ENCODE data around the gene STK32C. TPM values are rescaled to one million over a fixed set of nuclear protein-coding genes. Genes with fewer than 3 reads are reported as not detected.
"Not testable (repeated sequence)": the region's sequence is repeated elsewhere in the genome, so short reads cannot be mapped to it uniquely, and the experiment has no call there.

The STK32C gene
- total RNA-seq, 1 experiment from 2014 or later: 16.5 TPM

DNA sequence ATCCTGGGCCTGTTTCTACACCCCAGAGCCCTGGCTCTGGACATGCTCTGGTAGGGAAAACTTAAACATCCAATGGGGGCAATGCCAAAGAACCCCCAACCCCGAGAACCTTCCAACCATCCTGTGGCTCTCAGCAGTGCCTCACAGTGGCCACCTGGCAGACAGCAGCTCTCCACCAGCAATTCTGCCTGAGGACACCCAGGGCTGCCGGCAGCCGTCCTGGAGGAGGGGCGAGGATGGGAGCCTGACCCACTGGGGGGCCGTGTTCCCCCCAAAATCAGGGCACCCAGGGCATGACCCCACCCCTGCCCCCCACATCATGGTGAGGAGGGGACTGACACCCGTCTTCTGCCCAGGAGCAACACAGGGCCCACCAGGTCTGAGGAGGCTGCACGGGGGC is 88.3 kb downstream of the STK32C start:
- H3K36me3 ChIP-seq (ENCODE audit: insufficient read depth, low read length, poor library complexity, severe bottlenecking): no peaks in the 10 kb centered on the region
- no peaks in the 10 kb centered on the region for H3K27me3 ChIP-seq (replicated peaks; ENCODE audit: insufficient read depth, low read depth, low read length, poor library complexity)
- no peak overlapping the region for H3K4me3 ChIP-seq (ENCODE audit: low read depth, low read length, poor library complexity, severe bottlenecking)
- TF ChIP-seq, protein P1, sequence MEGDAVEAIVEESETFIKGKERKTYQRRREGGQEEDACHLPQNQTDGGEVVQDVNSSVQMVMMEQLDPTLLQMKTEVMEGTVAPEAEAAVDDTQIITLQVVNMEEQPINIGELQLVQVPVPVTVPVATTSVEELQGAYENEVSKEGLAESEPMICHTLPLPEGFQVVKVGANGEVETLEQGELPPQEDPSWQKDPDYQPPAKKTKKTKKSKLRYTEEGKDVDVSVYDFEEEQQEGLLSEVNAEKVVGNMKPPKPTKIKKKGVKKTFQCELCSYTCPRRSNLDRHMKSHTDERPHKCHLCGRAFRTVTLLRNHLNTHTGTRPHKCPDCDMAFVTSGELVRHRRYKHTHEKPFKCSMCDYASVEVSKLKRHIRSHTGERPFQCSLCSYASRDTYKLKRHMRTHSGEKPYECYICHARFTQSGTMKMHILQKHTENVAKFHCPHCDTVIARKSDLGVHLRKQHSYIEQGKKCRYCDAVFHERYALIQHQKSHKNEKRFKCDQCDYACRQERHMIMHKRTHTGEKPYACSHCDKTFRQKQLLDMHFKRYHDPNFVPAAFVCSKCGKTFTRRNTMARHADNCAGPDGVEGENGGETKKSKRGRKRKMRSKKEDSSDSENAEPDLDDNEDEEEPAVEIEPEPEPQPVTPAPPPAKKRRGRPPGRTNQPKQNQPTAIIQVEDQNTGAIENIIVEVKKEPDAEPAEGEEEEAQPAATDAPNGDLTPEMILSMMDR (conservative IDR thresholded peaks at IDR 0.05; ENCODE audit: low read depth, low read length): peak; percentile 35; the same call in 1 of the 2 replicates
- no peak for TF ChIP-seq EZH2 (IDR thresholded peaks at IDR 0.05; ENCODE audit: borderline replicate concordance, low read depth, low read length, poor library complexity, severe bottlenecking)
- no TSS peak for BruUV-seq (replicated peaks)
- H3K27ac ChIP-seq (ENCODE audit: low read depth, low read length, poor library complexity, severe bottlenecking): no peak overlapping the region
- intact Hi-C loops (cut with micrococcal nuclease; ENCODE audit: unreplicated experiment): no loop called here
- ChIA-PET POLR2A (ENCODE audit: low non-redundant PET) (no interaction called here), CTCF (no interaction called here)
- no peak for DNase-seq (ENCODE audit: low spot score)
- H3K9me3 ChIP-seq (ENCODE audit: low read depth, low read length, poor library complexity, severe bottlenecking): no peaks in the 10 kb centered on the region
- no peaks in the 10 kb centered on the region for H3K4me1 ChIP-seq (ENCODE audit: insufficient read depth, low read length, poor library complexity, severe bottlenecking)

DNA sequence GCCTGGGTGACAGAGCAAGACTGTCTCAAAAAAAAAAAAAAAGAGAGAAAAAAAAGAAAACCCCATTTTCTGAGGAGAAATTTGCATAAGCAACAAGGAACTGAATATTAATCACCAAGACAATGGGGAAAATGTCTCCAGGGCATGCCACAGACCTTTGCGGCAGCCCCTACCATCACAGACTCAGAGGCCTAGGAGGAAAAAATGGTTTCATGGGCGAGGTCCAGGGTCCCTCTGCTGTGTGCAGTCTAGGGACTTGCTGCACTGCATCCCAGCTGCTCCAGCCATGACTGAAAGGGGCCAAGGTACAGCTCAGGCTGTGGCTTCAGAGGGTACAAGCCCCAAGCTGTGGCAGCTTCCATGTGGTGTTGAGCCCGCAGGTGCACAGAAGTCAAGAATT is 91.3 kb downstream of the STK32C start:
- H3K4me1 ChIP-seq (ENCODE audit: insufficient read depth, low read length, poor library complexity, severe bottlenecking); H3K27ac ChIP-seq (ENCODE audit: low read depth, low read length, poor library complexity, severe bottlenecking); BruUV-seq (replicated peaks); H3K27me3 ChIP-seq (replicated peaks; ENCODE audit: insufficient read depth, low read depth, low read length, poor library complexity); POLR2A ChIA-PET (ENCODE audit: low non-redundant PET); DNase-seq (ENCODE audit: low spot score); CTCF ChIA-PET; intact Hi-C loops (cut with micrococcal nuclease; ENCODE audit: unreplicated experiment); H3K9me3 ChIP-seq (ENCODE audit: low read depth, low read length, poor library complexity, severe bottlenecking); H3K36me3 ChIP-seq (ENCODE audit: insufficient read depth, low read length, poor library complexity, severe bottlenecking); H3K4me3 ChIP-seq (ENCODE audit: low read depth, low read length, poor library complexity, severe bottlenecking): not testable (repeated sequence)

DNA sequence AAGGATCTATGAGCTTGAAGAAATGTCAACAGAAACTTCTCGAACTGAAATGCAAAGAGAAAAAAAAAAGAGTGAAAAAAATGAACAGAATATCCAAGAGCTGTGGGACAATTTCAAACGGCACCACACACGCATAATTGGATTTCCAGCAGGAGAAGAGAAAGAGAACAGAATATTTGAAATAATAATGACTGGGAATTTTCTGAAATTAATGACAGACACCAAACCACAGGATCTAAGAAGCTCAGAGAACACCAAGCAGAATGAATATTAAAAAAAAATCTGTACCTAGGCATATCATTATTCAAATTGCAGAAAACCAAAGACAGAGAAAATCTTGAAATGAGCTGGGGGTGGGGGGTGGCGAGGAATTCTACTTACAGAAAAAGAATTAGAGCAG is 93.8 kb downstream of the STK32C start:
- Histone ChIP-seq H3K9me3 (ENCODE audit: low read depth, low read length, poor library complexity, severe bottlenecking) (no peaks in the 10 kb centered on the region), H3K4me1 (ENCODE audit: insufficient read depth, low read length, poor library complexity, severe bottlenecking) (no peaks in the 10 kb centered on the region), H3K4me3 (ENCODE audit: low read depth, low read length, poor library complexity, severe bottlenecking) (no peak overlapping the region), H3K27me3 (replicated peaks; ENCODE audit: insufficient read depth, low read depth, low read length, poor library complexity) (no peaks in the 10 kb centered on the region), H3K27ac (ENCODE audit: low read depth, low read length, poor library complexity, severe bottlenecking) (no peak overlapping the region), H3K36me3 (ENCODE audit: insufficient read depth, low read length, poor library complexity, severe bottlenecking) (no peaks in the 10 kb centered on the region)
- ChIA-PET CTCF (no interaction called here), POLR2A (ENCODE audit: low non-redundant PET) (no interaction called here)
- DNase-seq (ENCODE audit: low spot score): no peak
- no peak for TF ChIP-seq EZH2 (IDR thresholded peaks at IDR 0.05; ENCODE audit: borderline replicate concordance, low read depth, low read length, poor library complexity, severe bottlenecking)
- TF ChIP-seq, protein P1 (conservative IDR thresholded peaks at IDR 0.05; ENCODE audit: low read depth, low read length): no peak
- intact Hi-C loops (cut with micrococcal nuclease; ENCODE audit: unreplicated experiment): no loop called here
- BruUV-seq (replicated peaks): no TSS peak

DNA sequence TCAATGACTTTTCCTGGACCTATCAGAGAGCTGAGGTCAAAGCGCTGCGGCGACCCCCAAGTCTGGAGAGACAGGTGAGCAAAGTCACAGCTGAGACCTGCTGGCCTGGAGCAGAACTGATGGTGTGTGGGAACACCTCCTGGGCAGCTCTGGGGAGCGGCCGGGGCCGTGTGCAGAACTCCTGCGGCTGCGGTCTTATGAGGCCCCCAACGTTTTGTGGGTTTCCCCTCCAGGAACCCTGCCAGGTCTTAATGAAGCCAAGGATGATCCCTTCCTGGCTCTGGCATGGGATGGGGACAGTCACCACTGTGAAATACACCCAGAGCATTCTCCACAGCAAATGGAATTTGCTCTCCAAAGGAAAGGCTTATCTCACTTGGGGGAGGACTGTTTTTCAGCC is 94.9 kb downstream of the STK32C start:
- Histone ChIP-seq H3K9me3 (ENCODE audit: low read depth, low read length, poor library complexity, severe bottlenecking) (no peaks in the 10 kb centered on the region), H3K27ac (ENCODE audit: low read depth, low read length, poor library complexity, severe bottlenecking) (no peak overlapping the region), H3K4me3 (ENCODE audit: low read depth, low read length, poor library complexity, severe bottlenecking) (no peak overlapping the region), H3K36me3 (ENCODE audit: insufficient read depth, low read length, poor library complexity, severe bottlenecking) (no peaks in the 10 kb centered on the region), H3K4me1 (ENCODE audit: insufficient read depth, low read length, poor library complexity, severe bottlenecking) (no peaks in the 10 kb centered on the region), H3K27me3 (replicated peaks; ENCODE audit: insufficient read depth, low read depth, low read length, poor library complexity) (no peaks in the 10 kb centered on the region)
- TF ChIP-seq, protein P1 (conservative IDR thresholded peaks at IDR 0.05; ENCODE audit: low read depth, low read length): no peak
- no peak for TF ChIP-seq EZH2 (IDR thresholded peaks at IDR 0.05; ENCODE audit: borderline replicate concordance, low read depth, low read length, poor library complexity, severe bottlenecking)
- ChIA-PET CTCF (no interaction called here), POLR2A (ENCODE audit: low non-redundant PET) (no interaction called here)
- no peak for DNase-seq (ENCODE audit: low spot score)
- BruUV-seq (replicated peaks): no TSS peak
- intact Hi-C loops (cut with micrococcal nuclease; ENCODE audit: unreplicated experiment): no loop called here

Measured in A673 (cell line).